B cell (primary cell): ENCODE data around the gene CDK12. TPM values are rescaled to one million over a fixed set of nuclear protein-coding genes. Genes with fewer than 3 reads are reported as not detected.

ENCODE experiments used
- ATAC-seq: fragments of 200-7000 bp; cut with Tn5 transposase; one replicate; pipeline ENCODE4 v1.10.0; 2021; ENCODE audit warnings: low read depth, mild to moderate bottlenecking, moderate number of reproducible peaks, moderate library complexity
- CTCF ChIA-PET: fragments of 350-600 bp; sonication (Branson Sonifier 250); formaldehyde crosslinking; loops from one replicate; lab custom pipeline; 2021; ENCODE audit warnings: antibody characterized with exemption, inconsistent platforms; lab: Charles Lee
- POLR2A ChIA-PET: fragments of 350-600 bp; sonication (Branson Sonifier 250); formaldehyde crosslinking; loops from one replicate; lab custom pipeline; 2021; ENCODE audit warnings: antibody characterized with exemption; lab: Charles Lee
- DNase-seq: peaks from one replicate; pipeline ENCODE4 v3.0.0; 2013
- H2AFZ ChIP-seq: 2 replicates; pipeline ENCODE4 v1.6.1; 2012; ENCODE audit warnings: mild to moderate bottlenecking, low read depth, low read length; ENCODE audit not compliant: insufficient read depth, poor library complexity, severe bottlenecking
- H3K27ac ChIP-seq, 2 donors: 1 replicate in 1 of 2; 2 replicates in 1 of 2; pipeline ENCODE4 v1.5.1; 2012 to 2013; ENCODE audit warnings: low read length in 2 of 2, mild to moderate bottlenecking in 2 of 2, moderate library complexity in 1 of 2
- H3K27me3 ChIP-seq, 4 experiments: fragments of 200-600 bp in 1 of 4; sonication (generic) in 1 of 4; replicated peaks in 1 of 4; 1 replicate in 2 of 4; 2 replicates in 2 of 4; pipeline versions ENCODE4 v1.6.1 to v1.7.0; 2013 to 2016; ENCODE audit warnings: low read length in 3 of 4, mild to moderate bottlenecking in 2 of 4, mixed read lengths in 1 of 4, moderate library complexity in 1 of 4; ENCODE audit not compliant: insufficient read depth in 4 of 4, control insufficient read depth in 3 of 4; ENCODE audit errors: control extremely low read depth in 1 of 4
- H3K36me3 ChIP-seq, 2 experiments: replicated peaks in 1 of 2; 1 replicate in 1 of 2; 2 replicates in 1 of 2; pipeline versions ENCODE4 v1.6.1 to v1.7.1; 2013; ENCODE audit warnings: low read length in 1 of 2; ENCODE audit not compliant: insufficient read depth in 2 of 2, control insufficient read depth in 1 of 2; ENCODE audit errors: control extremely low read depth in 1 of 2, extremely low read depth in 1 of 2
- H3K4me1 ChIP-seq, 2 donors: fragments of 200-600 bp in 1 of 2; sonication (generic) in 1 of 2; 1 replicate in 1 of 2; 2 replicates in 1 of 2; pipeline versions ENCODE4 v1.5.1 to v1.6.1; 2013 to 2017; ENCODE audit warnings: low read length in 2 of 2; ENCODE audit not compliant: control insufficient read depth in 2 of 2, insufficient read depth in 2 of 2
- H3K4me2 ChIP-seq: replicated peaks from 2 replicates; pipeline ENCODE3; 2012; ENCODE audit warnings: mild to moderate bottlenecking, low read depth, low read length; ENCODE audit not compliant: poor library complexity, severe bottlenecking
- H3K4me3 ChIP-seq, 5 experiments: fragments of 200-600 bp in 1 of 5; sonication (generic) in 1 of 5; 1 replicate in 3 of 5; 2 replicates in 2 of 5; pipeline versions ENCODE4 v1.5.1 to v1.7.0; 2011 to 2016; ENCODE audit warnings: low read length in 4 of 5, mild to moderate bottlenecking in 4 of 5, low read depth in 2 of 5, control low read depth in 1 of 5, moderate library complexity in 1 of 5; ENCODE audit not compliant: insufficient read depth in 1 of 5; ENCODE audit errors: control extremely low read depth in 1 of 5, extremely low read depth in 1 of 5
- H3K79me2 ChIP-seq: fragments of 200-600 bp; sonication (generic); one replicate; pipeline ENCODE4 v1.6.0; 2016; ENCODE audit warnings: low read length; ENCODE audit not compliant: control insufficient read depth, insufficient read depth
- H3K9ac ChIP-seq: fragments of 200-600 bp; sonication (generic); 2 replicates; pipeline ENCODE4 v1.6.1; 2017; ENCODE audit warnings: mild to moderate bottlenecking, low read length, moderate library complexity
- H3K9me3 ChIP-seq, 3 donors: one replicate each; pipeline versions ENCODE4 v1.6.1 to v1.7.1; 2013; ENCODE audit warnings: low read length in 2 of 3; ENCODE audit not compliant: control insufficient read depth in 2 of 3, insufficient read depth in 1 of 3; ENCODE audit errors: control extremely low read depth in 1 of 3
- H4K20me1 ChIP-seq: 2 replicates; pipeline ENCODE4 v1.6.0; 2012; ENCODE audit warnings: mild to moderate bottlenecking, low read length; ENCODE audit not compliant: insufficient read depth, control insufficient read depth, poor library complexity, severe bottlenecking
- H3K27ac Mint-ChIP-seq: one replicate; pipeline ENCODE4 v1.8.0; 2021; ENCODE audit warnings: mixed read lengths
- H3K27me3 Mint-ChIP-seq: one replicate; pipeline ENCODE4 v1.8.0; 2021; ENCODE audit warnings: mixed read lengths
- H3K4me1 Mint-ChIP-seq: one replicate; pipeline ENCODE4 v1.8.0; 2021; ENCODE audit warnings: mixed read lengths
- H3K4me3 Mint-ChIP-seq: one replicate; pipeline ENCODE4 v1.8.0; 2021; ENCODE audit warnings: mixed read lengths
- H3K9me3 Mint-ChIP-seq: one replicate; pipeline ENCODE4 v1.8.0; 2022; ENCODE audit warnings: mixed read lengths; ENCODE audit not compliant: insufficient read depth
- EZH2 ChIP-seq: IDR thresholded peaks from 2 replicates; pipeline ENCODE4 v1.6.1; 2012; ENCODE audit warnings: borderline replicate concordance, low read depth, mild to moderate bottlenecking, moderate library complexity, low read length; ENCODE audit not compliant: insufficient read depth, poor library complexity, severe bottlenecking
- WGBS: methylation state at CpG from one replicate; pipeline ENCODE4 v1.1.5; 2013; ENCODE audit warnings: missing lambda C conversion rate; ENCODE audit not compliant: insufficient coverage; 5-methylcytosine and 5-hydroxymethylcytosine counted together
- intact Hi-C: fragments of 100-400 bp; cut with micrococcal nuclease; formaldehyde crosslinking; loops from one replicate; pipeline ENCODE4 v1.10.0; 2022
- polyA plus RNA-seq: library from polyadenylated mRNA; depleted of rRNA; stranded (reverse); fragments of >200 nt; gene quantifications from 2 replicates; pipeline ENCODE4 v1.2.3, GENCODE V29; 2012
- total RNA-seq, 2 donors: library from RNA; stranded (reverse); fragments of 120-200 nt in 1 of 2; gene quantifications; 1 replicate in 1 of 2; 2 replicates in 1 of 2; pipeline versions ENCODE4 v1.2.3 to v1.2.4, GENCODE V29; 2013 to 2022
- TF ChIP-seq, protein P1 (sequence below): fragments of 200-600 bp; IDR thresholded peaks from one replicate; pipeline ENCODE4 v1.8.0; 2022; ENCODE audit warnings: antibody characterized with exemption, mild to moderate bottlenecking

CDK12 gene
- total and polyA plus RNA-seq, 2 donors (not counting 1 experiment from before 2014, with no cell fraction given): 29.8 to 117 TPM

DNA sequence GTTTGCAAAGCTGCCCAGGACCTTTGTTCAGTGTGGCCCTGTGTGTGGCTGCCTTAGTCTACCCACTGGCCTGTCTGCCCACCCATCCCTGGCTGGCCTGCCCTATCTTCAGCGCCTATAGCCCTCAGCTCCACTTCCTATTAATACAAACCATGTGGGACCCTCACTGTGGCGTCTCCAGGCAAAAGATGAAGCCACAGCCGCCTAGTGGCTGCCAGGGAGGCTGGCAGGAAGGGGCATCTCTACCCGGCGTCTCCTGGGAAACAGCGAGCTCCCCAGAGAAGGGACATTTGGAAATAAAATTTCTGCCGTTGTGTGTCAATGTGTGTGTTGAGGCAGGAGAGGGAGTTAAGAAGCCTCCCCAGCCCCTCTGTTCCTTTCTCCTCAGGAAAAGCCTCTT is 114.9 kb downstream of the CDK12 start:
- H3K4me3 Mint-ChIP-seq: no peak overlapping the region
- H3K79me2 ChIP-seq: no peaks in the 10 kb centered on the region
- intact Hi-C loops: no loop called here

DNA sequence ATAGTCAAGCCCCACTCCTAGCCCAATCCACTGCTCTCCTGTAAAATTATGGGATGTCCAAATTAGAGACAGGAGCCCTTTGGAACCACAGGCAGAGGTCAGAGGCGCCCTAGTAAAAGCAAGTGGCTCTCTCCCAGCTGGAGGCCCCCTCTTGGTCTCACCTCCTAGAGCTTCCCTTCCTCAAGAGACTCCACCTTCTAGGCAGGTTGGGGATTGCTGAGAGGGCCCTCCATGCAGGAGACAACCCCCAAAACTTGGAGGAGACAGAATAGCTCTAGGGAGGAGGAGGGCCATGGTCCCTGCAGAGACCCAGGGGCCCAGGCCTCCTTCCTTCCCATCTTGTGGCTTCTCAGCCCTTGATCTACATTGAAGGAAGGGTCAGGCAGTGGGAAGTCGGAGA is 117.0 kb downstream of the CDK12 start:
- peaks cover 0 to 7% (median 0%) of the 10 kb centered on the region in 3 donors for H3K9me3 ChIP-seq
- POLR2A ChIA-PET: no interaction called here
- DNase-seq: no peak

More for the DNA sequence above, 114.9 kb downstream of the CDK12 start:
- 24% methylated on average over 3 of the region's 7 CpGs for WGBS
- Histone ChIP-seq H3K4me1 (peaks cover 0 to 10% of the 10 kb centered on the region in 2 donors), H3K27me3 (peaks cover 0 to 14% (median 2%) of the 10 kb centered on the region in 4 experiments), H2AFZ (no peak overlapping the region), H3K4me3 (no peak overlapping the region), H3K27ac (no peak overlapping the region), H4K20me1 (no peaks in the 10 kb centered on the region), H3K9ac (no peak overlapping the region), H3K4me2 (no peak overlapping the region), H3K36me3 (no peaks in the 10 kb centered on the region), H3K9me3 (peaks cover 0 to 7% (median 4%) of the 10 kb centered on the region in 3 donors)
- DNase-seq (peak; percentile 28), ATAC-seq (no peak)
- ChIA-PET CTCF (interaction anchor here (0.7 to 1.3 kb wide), 5 partner anchors 9 to 182 kb away, joined by 3 read pairs; no protein-coding TSS in a partner anchor), POLR2A (no interaction called here)
- TF ChIP-seq EZH2: no peak
- TF ChIP-seq, protein P1, sequence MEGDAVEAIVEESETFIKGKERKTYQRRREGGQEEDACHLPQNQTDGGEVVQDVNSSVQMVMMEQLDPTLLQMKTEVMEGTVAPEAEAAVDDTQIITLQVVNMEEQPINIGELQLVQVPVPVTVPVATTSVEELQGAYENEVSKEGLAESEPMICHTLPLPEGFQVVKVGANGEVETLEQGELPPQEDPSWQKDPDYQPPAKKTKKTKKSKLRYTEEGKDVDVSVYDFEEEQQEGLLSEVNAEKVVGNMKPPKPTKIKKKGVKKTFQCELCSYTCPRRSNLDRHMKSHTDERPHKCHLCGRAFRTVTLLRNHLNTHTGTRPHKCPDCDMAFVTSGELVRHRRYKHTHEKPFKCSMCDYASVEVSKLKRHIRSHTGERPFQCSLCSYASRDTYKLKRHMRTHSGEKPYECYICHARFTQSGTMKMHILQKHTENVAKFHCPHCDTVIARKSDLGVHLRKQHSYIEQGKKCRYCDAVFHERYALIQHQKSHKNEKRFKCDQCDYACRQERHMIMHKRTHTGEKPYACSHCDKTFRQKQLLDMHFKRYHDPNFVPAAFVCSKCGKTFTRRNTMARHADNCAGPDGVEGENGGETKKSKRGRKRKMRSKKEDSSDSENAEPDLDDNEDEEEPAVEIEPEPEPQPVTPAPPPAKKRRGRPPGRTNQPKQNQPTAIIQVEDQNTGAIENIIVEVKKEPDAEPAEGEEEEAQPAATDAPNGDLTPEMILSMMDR: peak; percentile 56
- no peaks in the 10 kb centered on the region for H3K9me3 Mint-ChIP-seq
- H3K27ac Mint-ChIP-seq: no peak overlapping the region
- peaks cover 17% of the 10 kb centered on the region for H3K27me3 Mint-ChIP-seq
- peaks cover 4% of the 10 kb centered on the region for H3K4me1 Mint-ChIP-seq

More for the DNA sequence above, 117.0 kb downstream of the CDK12 start:
- no peak overlapping the region for H2AFZ ChIP-seq
- H3K9ac ChIP-seq: no peak overlapping the region
- no peak overlapping the region for H3K27ac Mint-ChIP-seq
- no peaks in the 10 kb centered on the region for H3K9me3 Mint-ChIP-seq
- intact Hi-C loops: no loop called here
- CTCF ChIA-PET: interaction anchor here (1.1 to 1.8 kb wide), 3 partner anchors 31 to 45 kb away, joined by 3 to 6 read pairs (median 5); no protein-coding TSS in a partner anchor
- no peaks in the 10 kb centered on the region for H3K36me3 ChIP-seq
- H3K4me3 Mint-ChIP-seq: no peak overlapping the region
- no peaks in the 10 kb centered on the region for H3K79me2 ChIP-seq
- H3K27ac ChIP-seq: no peak overlapping the region
- peaks cover 21% of the 10 kb centered on the region for H3K27me3 Mint-ChIP-seq
- no peaks in the 10 kb centered on the region for H4K20me1 ChIP-seq
- peaks cover 0 to 11% (median 2%) of the 10 kb centered on the region in 4 experiments for H3K27me3 ChIP-seq
- no peak overlapping the region for H3K4me2 ChIP-seq
- peaks cover 0 to 7% of the 10 kb centered on the region in 2 donors for H3K4me1 ChIP-seq
- TF ChIP-seq, protein P1: no peak
- no peak for TF ChIP-seq EZH2
- ATAC-seq: no peak
- no CpG with 5 or more reads among the region's 2 CpGs for WGBS
- H3K4me3 ChIP-seq: no peak overlapping the region
- peaks cover 4% of the 10 kb centered on the region for H3K4me1 Mint-ChIP-seq
